CD4-positive, alpha-beta T cell treated with Interleukin-15 for 4 hours (primary cell): Measurements from ENCODE around the gene SKAP1.
"Not testable (repeated sequence)": the region's sequence is repeated elsewhere in the genome, so short reads cannot be mapped to it uniquely, and the experiment has no call there.

ENCODE experiments used
- DNase-seq: peaks from one replicate; pipeline ENCODE4 v3.0.0-alpha.2; 2020; ENCODE audit warnings: low spot score

SKAP1 gene

DNA sequence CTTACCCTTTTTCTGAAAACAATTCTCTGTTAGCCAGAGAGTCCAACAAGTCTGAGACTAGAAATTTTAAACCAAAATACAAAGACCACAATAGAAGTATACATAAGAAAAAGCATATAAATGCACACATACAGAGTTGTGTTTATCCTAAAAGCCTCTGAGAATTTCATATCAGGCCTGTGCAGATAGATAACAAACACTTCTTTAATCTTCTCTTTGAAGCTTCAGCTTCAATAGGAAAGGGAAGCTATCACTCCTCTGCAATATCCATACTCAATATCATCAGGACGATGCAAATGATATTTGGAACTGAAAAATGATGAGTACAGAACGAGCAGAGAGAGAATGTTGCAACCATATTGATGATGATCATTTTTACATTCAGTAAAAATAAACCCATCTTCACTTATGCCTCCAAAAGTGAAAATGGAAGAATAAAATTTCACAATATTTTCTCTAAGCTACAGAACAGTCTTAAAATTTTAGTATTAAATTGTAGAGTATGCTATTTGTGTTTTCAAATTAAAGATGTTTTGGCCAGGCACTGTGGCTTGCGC lies 61.6 kb downstream of the SKAP1 start:
- DNase-seq: no peak

DNA sequence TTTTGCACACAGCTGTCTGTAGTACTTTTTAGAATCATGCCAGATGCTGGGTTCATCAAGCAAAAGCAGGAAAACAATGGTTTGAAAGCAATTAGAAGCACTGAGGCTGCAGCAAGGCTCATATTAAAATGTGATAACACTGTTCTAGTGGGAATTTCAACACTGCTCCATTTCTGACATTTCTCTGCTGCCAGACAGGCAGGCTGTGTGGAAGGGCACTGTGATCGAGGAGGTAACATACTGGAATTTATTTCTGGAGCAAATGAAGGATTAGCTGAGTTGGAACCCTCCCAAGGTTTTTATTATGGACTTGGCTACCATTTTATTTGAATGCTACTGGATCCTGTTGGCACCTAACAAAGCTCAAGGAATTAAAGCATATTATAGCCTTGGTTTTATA lies 66.9 kb downstream of the SKAP1 start:
- DNase-seq: no peak

DNA sequence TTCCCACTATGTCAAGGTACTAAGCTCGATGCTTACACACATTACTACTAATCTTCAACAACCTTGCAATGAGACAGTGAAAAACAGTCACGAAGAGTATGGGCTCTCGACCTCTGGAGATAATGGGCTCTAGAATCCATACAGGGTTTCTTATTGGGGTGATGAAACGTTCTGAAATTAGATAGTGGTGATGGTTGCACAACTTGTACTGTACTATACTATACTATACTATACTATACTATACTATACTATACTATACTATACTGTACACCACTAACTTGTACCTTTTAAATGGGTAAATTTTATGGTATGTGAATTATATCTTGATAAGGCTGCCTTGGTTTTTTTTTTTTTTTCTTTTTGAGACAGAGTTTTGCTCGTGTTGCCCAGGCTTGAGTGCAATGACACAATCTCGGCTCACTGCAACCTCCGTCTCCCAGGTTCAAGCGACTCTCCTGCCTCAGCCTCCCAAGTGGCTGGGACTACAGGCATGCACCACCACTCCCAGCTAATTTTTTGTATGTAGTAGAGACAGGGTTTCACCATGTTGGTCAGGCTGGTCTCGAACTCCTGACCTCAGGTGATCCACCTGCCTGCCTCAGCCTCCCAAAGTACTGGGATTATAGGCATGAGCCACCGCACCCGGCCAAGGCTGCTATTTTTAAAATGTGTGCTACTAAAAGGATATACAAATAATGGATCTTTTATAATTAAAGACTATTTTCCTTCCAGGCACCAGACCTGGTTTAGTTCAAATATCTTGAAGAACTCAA lies 69.0 kb downstream of the SKAP1 start:
- DNase-seq: not testable (repeated sequence)

DNA sequence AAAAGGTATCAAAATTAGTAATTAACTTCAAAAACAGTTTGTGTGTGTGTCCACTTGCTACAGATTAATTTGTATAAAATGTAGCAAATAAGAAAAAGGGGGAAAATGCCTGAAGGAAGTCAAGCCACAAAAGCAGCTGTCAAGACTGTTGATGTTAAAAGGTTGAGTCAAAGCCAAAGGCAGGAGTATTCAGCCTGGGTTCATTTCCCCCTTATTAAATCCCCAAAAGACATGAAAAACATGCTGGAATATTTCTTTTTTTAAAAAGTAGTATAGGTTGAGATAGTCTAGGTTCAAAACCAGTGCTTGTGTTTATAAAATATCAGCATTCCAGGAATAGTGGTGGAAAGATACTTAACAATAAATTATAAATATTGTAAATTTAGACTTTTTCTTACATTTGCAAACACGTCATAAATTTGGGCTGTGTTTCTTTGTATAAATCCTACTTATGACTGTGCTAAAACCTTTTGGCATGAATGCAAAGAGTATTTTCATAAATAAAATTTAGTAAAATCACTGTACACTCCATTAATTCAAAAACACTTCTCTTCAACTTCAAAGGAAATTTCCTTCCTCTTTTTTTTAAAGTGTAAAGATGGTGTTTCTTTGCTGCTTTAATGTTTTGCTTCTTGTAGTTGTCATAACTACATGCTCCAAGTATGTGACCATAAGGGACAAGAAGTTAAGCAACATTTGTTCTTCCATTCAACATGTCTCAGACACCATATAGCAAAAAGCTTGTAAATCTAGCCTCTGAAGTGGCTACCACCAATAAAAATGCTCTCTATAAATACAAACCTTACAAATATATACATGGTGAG lies 72.0 kb downstream of the SKAP1 start:
- DNase-seq: no peak

DNA sequence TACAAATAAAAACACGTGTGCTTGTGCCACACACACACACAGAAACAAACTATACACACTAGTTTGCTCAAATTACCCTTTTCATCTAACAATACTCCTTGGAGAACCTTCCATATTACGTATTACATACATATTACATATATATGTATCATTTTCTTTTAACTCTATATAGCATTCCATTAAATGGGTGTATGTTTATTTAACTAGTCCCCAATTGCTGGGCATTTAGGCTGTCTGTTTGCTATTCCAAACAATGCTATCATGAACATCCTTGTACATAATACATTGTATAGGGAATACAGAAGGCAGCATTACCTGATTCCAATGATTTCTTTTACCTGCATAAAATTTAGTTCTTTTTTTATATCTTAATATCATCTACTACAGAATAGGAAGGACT lies 73.1 kb downstream of the SKAP1 start:
- DNase-seq: no peak

DNA sequence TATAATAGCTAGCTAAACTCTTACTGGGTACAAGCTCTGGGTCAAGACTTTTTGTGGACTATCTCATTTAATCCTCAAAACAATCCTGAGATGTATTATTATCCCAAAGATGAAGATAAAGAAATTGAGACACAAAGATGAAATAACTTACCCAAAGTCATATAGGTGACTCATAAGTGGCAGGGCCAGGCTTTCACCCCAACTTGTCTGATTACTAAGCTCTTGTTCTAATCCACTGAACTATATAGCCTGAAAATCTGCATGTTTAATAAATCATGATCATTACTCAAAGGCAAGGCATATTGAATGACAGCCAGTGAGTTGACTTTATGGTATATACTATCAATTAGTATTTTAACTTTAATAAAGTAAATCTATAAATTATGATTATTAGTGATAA lies 77.4 kb downstream of the SKAP1 start:
- DNase-seq: peak; percentile 32

DNA sequence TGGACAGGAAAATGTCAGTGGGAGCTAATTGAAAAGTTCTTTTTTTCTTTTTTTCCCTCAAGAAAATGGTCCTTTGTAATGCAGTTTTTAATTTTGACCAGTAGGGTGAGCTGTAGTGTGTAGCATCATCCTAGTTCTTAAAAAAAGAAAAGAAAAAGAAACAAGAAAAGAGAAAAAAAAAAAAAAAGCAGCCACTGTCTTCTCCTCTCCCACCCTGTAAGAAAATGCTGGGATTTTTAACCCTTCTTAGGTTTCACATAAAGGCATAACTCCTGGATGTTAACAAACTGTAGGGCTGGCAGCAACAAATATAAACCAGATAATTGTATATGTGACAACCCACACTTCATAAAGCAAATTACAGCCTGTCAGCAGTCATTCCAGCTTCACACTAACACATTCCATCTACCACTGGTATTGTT lies 78.1 kb downstream of the SKAP1 start:
- peak; percentile 41 for DNase-seq

DNA sequence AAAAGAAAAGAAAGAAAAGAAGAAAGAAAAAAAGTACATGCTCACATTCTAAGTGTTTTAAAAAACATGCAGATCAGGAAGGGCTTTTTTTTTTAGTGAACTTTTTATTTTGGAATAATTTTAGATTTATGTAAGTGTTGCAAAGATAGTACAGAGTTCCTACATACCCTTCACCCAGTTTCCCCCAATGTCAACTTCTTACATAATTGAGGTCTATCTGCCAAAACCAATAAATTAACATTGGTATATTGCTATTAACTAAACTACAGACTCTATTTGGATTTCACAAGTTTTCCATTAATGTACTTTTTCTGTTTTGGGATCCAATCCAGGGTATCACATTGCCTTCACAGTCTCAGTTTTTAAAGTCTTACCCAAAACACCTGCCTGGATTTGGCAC lies 81.7 kb downstream of the SKAP1 start:
- DNase-seq: no peak

DNA sequence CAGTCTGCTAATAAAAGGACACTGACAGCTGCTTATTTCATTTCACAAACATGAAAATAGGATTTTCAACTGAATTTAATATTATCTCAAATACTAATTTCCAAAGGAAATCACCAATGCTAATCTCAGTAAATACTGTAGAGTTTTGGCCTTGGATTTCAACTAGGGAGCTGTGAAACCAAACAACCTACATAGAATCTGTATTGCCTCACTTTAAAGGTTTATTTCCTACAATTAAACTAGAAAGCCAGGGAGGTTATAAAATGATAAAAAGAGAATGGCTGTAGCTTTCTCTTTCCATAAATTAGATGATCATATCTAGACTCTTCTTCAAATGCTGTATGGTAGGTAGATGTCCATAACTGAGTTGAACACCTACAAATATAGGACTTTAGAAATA lies 82.8 kb downstream of the SKAP1 start:
- DNase-seq: no peak

DNA sequence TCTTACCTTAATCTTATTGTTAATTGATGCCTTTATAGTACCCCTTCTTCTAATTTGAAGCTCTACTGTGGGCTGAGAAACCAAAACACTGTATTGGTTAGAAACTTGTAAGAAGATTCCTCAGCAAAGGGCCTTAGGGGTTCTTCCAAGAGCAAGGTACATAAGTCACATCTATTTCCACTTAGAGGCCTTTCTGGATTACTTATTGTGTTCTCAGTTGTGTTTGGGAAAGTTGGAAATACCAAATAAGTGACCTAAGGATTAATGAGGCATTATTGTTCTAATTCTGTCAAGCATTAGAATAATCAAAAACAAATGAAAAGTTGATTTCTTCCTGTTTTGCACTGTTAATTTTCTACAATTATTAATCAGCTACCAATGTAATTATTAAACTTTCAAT lies 85.8 kb downstream of the SKAP1 start:
- no peak for DNase-seq

DNA sequence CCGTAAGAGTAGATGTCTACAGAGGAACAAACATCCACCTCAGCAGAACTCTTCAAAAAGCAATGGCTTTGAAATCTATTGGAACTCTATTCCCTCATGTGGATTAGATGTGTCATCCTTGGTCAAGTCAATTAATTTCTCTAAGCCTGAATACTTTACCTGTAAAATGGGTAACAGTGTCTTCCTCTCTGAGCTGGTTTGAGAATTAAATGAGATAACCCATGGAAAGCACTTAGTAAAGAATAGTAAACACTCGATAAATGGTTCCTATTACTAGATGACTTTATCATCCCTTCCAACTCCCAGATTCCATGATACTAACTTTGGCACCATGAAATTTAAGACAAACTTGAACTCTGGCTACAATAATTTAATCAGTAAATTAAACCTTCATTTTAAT lies 89.1 kb downstream of the SKAP1 start:
- DNase-seq: no peak

DNA sequence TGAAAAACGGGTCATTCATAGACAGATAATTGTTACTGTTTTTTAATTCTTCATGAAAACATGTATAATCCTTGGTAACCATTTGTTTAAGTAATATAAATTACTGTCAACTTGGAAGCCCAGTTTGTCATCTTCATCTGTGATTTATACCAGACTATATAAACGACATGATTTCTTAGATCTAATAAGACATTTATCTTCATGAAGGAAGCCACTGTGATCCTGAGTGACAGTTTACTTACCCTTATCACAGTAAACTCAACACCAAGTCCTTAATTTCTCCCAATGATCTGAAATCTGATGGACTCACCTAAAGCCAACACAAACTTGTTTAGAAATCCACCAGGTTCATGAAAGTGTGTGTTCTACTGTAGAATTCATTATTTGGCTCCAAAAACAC lies 91.3 kb downstream of the SKAP1 start:
- DNase-seq: no peak

DNA sequence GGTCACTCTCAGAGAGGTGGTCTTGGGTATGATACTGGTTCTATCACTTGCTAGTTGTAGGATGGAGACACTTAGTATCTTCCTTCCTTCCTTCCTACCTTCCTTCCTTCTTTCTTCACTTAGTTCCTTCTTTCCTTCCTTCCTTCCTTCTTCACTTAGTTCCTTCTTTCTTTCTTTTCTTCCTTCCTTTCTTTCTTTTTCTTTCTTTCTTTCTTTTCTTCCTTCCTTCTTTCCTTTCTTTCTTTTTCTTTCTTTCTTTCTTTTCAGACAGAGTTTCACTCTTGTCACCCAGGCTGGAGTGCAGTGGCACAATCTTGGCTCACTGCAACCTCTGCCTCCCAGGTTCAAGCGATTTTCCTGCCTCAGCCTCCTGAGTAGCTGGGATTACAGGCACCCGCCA lies 92.1 kb downstream of the SKAP1 start:
- not testable (repeated sequence) for DNase-seq

DNA sequence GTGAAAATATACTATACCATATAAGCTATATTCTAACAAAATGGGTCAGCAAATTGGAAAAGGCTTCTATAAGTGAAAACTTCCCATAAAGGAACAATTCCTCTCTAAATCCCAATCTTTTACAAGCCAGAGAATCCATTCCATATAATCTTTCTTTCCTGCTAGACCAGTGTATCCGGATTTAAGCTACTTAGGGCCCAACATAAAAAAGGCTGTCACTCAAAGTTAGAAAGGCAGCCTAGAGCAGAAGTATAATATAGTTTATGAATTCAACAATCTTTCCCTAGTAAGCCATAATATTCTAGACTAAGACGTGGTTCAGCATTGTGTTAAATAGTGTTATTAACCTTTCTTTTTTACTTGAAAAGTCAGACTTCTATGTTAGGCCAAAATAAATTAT lies 93.0 kb downstream of the SKAP1 start:
- DNase-seq: no peak

DNA sequence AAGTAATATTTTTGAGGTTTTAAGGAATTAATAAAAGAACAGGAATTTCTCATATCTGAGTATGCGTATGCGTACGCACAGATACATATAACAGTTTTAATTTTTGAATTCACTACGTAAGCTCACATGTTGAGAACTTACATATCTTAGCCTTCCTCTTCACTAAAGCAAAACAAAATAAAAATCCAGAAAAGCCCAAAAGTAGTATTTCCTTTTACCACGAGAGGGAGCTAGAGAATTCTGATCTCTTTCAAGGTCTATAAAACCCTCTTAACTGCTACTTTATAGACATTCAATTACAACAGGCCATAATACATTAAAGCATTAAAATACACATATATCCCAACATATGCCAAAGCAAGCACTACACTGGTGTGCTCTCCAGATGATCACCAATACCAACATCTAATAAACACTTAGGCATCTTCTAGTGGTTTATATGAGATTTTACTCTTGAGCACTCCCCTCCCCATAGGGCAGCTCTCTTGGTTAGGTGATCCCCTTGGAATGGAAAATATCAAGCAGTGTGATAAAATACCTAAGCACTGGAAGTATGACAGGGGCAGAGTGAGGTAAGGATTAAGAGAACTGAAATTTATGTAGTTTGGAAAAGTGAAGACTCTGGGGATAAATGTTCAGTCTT lies 94.0 kb downstream of the SKAP1 start:
- DNase-seq: peak; percentile 77

DNA sequence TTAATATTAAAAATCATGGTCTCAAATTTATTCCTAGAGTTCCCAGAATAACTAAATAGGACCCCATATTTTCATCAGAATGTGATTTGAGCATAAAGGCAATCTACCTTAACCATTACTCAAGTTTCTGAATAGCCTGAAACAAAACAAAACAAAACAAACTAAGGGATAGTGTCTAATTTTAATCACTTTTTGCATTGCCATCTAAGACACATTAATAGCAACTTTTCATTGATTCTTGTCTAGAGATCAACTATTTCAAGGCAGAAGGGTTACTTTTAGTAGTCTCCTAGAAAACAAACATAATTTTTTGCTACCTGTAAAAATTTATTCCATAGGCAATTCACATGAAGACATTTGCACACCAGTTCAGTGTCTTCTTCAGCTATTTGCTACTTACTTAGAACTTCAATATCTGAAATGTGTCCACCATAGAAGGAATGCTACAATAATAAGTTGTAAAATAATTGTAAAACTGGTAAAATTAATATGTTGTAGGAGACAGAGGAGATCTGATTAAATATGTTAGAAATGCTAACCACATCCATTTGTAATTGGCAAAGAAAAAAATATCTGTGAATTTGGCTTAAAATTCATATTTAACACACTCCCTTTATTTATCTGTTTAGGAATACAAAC lies 94.7 kb downstream of the SKAP1 start:
- DNase-seq: no peak

DNA sequence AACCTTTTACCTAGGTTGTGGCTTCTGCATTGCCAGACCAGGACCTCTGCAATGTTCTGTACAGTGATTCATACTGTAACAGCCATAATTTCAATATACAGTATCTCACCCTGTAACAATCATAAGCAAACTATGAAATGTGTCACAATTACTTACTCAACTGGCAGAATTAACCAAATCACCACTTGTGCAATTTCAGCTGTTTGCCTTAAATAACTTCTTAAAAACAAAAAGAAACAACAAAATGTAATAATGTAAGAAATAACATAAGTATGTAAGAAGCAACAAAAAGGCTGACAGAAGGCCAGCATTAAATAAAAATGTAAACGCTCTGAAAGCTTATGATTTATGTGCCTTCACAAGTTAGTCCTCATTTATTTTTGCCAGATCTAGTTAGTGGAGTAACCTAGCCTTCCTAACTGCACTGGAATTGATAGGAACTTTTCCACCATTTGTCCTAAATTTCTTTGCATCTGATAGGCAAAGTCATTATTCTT lies 96.9 kb downstream of the SKAP1 start:
- DNase-seq: no peak

DNA sequence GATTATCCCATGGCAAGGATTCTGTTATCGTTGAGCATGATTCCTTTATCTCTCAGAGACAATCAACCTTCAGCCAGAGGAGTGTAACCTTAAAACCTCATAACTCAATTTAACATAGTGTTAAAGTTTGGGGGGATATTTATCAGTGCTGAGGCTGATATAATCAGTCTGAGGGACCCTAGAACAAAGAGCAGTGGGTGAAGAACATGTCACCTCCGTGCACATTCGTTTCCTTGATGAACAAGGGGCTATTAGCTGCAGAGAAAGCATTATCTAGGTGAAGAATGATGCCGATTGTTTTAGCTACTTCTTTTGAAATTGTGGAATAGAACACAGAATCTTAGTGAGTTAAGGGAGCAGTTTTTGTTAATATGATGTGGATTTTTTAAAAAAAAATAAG lies 99.1 kb downstream of the SKAP1 start:
- DNase-seq: no peak

DNA sequence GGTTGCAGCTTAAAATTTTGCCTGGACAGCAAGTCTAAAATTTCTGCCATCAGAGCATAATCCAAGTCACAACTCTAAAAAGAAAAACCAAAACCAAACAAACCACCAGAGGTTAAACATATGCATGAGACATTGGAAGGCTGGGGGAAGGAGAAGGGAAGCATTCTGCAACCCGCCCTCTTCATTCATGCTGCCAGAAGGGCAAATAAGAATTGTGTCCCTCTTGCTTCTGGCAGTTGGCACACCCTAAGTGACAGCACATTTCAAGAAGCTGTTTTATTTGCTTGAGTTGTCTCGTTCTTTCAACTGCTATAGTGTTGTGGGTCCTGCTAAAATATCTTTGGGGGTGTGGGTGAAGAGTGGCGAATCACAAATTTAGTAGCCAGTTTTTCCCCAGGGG lies 99.6 kb downstream of the SKAP1 start:
- no peak for DNase-seq

DNA sequence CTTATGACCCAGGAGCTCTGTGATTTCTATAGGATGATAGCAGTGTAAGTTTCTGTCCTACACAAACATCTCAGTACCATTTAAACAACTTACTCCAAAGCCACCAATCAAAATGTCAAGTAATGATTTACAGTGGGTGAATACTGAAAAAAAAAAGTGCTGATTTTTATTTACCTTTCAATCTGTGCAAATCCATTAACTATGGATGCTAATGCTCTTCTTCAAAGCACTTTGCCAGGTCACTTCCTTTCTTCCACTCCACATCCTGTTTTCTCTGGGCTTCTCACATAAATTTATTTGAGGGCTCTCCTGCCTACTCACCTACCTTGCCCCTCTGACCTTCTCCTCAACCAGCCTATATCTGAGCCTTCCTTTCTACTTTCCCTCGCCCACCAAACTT lies 101.6 kb downstream of the SKAP1 start:
- no peak for DNase-seq

DNA sequence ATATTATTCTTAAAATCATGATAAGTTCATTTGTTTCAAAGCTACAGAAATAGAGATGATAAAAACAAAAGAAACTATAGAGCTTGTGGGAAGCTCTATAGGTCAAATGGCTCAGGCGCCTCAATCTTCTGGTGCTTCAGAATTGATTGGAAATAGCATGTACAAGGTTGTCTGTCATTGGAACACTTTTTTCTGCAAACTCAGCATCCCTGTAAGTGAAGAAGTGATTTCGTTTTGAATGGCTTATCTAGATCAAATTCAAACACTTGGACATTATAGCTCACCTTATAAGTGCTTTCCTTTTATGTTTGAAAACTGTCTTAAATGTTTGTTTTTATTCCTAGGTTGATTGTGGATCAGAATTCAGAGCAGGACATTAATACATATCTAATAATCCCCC lies 103.7 kb downstream of the SKAP1 start:
- DNase-seq: no peak

DNA sequence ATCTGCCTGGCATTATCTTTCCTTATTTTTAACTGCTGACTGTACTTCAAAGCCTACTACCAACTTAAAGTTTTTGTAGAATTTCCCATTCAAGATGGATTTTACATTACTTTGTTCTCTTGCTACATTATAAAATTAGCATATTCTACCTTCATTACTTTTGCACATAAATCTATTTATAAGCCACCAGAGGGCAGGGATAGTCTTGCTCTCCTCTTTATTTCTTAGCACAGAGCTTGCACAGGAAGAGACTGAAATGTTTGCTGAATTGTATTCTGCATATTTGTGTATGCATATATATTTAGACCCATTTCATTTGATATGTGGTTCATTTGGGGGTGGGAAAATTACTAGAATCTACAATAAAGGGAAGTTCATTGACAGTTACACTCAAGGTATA lies 108.0 kb downstream of the SKAP1 start:
- DNase-seq: no peak
